Measurements from ENCODE around the gene KDM2A.

KDM2A gene

DNA sequence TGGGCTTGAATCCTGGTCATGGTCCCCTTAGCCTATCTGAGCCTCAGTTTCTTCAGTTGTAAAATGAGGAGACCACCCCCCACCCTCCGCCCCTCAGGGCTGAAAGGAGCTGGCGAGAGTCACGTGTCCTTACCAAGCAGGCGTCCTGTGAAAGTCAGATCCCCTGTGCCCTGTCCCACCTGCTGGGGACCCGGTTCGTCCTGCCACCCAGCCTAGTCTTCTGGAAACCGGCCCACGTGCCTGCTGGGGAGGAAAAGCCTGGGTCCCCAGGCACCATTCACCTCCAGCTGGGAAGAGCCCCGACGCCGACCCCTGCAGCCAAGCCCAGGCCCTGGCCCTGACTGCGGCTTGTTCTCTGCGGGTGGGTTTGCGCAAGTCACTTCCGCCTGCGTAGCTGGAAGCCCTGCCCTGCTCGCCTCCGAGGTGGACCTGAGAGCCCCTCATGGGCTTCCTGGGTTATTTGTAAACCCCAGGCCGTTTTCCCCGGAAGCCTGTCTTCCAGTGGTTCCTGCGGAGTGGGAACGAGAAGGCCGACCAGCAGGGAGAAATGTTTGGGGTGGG, 183.6 kb downstream of the KDM2A start:
- DNase-seq (ENCODE audit: low spot score): peak; percentile 70

DNA sequence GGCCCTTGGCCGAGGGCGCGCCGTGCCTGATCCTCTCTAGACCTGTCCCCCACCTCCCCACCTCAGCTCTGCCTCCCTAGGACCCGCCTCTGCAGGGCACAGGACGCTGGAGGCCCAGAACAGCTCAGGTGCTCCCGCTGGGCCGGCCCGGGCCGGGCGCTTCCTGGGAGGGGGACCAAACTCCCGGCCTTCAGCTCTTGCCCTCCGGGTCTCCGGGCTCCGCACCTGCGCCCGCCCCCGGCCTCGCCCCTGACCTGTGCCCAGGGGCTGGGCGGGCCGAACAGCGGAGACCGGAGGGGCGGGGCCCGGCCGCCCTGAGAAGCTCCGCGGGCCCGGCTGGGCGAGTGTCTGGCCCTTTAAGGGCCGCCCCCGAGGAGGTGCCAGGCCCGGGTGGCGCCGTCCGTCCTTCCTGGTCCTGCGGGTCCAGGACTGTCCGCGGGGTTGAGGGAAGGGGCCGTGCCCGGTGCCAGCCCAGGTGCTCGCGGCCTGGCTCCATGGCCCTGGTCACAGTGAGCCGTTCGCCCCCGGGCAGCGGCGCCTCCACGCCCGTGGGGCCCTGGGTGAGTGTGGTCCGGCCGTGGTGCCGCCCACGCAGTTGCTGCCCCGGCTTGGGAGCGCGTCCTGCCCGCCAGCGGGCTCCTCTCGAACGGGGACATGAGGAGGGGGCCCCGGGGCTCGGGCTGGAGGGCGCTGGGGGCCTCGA, 184.2 kb downstream of the KDM2A start, which contains the start of gene SSH3:
Gene SSH3 (plus strand): TSS at position 399 of the 703 bp plus-strand sequence. CDS start 96 bp downstream, at position 495.
- DNase-seq (ENCODE audit: low spot score): peak; percentile 91

DNA sequence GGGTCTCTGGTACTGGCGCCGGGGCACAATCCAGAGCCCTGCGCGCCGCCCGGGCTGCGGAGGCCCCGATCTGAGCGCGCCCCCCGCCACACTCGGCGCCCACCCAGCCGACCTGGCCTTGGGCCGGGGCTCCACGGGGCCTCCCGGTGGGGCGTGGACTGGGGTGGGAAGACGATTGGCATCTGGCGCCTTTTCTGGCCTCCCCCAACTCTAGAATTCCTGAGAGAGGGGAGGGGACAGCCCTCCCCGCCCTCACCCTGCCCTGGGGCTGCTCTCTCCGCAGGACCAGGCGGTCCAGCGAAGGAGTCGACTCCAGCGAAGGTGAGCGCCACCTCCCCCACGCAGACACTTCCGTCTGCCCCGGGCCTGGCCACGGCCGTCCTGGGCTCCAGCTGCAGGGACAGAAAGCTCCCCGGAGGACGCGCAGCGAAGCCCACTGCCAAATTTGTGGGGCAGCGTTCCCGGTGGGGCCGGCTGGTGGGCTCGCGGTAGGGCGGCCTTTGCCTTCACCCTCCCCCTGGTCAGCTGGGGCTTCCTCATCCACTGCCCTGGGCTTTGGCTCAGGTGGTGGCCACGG, 184.9 kb downstream of the KDM2A start:
- DNase-seq (ENCODE audit: low spot score): no peak

DNA sequence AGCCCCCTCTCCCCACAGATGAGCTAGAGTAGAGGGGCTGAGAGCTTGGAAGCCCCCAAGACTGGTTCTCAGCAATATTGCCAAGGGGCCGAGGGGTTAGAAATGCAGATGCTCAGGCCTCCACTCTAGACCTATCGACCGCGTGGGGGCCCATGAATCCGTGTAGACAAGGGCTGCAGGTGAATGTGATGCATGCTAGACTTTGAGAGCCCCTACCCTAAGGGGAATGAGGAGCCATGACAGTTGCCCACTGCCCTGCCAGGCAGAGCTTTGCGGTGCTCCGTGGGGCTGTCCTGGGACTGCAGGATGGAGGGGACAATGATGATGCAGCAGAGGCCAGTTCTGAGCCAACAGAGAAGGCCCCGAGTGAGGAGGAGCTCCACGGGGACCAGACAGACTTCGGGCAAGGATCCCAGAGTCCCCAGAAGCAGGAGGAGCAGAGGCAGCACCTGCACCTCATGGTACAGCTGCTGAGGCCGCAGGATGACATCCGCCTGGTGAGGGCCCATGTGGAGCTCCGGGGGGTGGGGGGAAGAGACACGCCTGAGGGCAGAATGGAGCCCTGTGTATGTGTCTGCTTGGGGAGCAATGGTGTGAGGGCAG, 185.5 kb downstream of the KDM2A start:
- DNase-seq (ENCODE audit: low spot score): no peak

DNA sequence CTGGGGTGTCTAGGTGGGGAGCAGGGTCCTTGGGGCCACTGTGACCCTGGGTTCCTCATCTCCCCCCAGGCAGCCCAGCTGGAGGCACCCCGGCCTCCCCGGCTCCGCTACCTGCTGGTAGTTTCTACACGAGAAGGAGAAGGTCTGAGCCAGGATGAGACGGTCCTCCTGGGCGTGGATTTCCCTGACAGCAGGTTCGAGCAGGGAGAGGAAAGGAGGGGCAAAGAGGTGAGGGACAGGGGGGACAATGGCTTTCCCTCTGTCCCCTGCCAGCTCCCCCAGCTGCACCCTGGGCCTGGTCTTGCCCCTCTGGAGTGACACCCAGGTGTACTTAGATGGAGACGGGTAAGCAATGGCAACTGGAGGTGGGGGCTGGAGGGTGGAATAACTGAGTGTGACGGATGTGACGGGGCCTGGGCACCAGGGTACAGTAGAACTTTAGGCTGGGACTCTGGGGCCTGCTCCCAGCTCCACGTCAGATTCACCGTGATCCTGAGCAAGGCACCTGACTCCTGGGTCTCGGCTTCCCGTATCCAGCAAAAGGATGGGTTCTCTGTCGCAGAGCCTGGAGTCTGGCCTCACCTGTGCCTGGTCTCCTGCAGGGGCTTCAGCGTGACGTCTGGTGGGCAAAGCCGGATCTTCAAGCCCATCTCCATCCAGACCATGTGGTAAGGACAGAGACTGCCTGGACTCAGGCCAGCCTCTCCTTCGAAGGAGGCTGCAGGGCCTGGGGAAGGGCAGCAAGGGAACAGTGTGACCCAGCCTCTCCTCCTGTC, 187.9 kb downstream of the KDM2A start:
- DNase-seq (ENCODE audit: low spot score): no peak

DNA sequence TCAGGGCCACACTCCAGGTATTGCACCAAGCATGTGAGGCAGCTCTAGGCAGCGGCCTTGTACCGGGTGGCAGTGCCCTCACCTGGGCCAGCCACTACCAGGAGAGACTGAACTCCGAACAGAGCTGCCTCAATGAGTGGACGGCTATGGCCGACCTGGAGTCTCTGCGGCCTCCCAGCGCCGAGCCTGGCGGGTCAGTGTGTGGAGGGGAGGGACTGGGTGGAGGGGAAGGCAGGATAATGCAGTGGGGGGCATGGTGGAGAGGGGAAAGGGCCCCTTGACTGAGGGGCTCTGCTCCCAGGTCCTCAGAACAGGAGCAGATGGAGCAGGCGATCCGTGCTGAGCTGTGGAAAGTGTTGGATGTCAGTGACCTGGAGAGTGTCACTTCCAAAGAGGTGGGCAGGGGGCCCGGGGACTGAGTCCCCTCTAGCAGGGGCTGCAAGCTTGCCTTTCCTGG, 188.5 kb downstream of the KDM2A start:
- no peak for DNase-seq (ENCODE audit: low spot score)
